RCC 7860 (cell line): ENCODE results near the gene TSR3.
A peak's percentile ranks its signal among the peaks of the same experiment; 100 is the strongest.

Source experiments
- DNase-seq: peaks from one replicate; pipeline ENCODE4 v3.0.0-alpha.2; 2015; ENCODE audit warnings: low spot score
- FAIRE-seq: peaks from 2 replicates; lab custom pipeline; 2012; peaks lifted over from hg19 to GRCh38; lab: Jason Lieb, UNC

TSR3 gene

DNA sequence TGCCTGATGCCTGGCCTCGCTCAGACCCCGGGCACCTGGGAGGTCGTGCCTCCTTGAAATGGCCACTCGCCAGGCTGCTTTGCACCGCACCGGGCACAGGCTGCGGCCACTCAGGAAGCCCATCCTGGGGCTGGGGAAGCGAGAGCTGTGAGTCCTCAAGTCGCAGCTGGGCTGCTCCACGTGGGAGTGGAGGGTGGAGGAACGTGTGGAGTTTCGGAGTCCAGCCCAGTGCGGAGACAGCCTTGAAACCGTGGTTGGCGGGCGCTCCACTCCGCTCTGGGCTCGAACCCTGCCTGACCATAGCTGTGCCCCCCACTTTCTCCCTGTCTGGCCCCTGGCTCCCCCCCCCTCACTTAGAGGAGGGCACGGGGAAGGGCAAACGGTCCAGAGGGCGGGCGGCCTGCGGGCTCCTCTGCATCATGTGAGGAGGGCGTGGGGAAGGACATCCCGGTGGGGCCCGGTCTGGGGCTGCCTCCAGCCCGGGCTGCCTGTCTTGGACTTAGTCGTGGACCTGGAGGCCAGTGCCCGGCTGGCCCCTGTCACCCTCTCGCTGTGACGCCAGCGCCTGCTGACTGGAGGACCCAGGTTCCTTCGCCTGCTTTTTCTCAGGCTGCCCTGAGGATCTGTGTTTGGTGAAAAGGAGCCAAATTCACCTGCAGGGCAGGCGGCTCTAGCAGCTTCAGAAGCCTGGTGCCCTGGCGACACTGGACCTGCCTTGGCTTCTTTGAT, 39.8 kb downstream of the TSR3 start:
- DNase-seq: no peak

DNA sequence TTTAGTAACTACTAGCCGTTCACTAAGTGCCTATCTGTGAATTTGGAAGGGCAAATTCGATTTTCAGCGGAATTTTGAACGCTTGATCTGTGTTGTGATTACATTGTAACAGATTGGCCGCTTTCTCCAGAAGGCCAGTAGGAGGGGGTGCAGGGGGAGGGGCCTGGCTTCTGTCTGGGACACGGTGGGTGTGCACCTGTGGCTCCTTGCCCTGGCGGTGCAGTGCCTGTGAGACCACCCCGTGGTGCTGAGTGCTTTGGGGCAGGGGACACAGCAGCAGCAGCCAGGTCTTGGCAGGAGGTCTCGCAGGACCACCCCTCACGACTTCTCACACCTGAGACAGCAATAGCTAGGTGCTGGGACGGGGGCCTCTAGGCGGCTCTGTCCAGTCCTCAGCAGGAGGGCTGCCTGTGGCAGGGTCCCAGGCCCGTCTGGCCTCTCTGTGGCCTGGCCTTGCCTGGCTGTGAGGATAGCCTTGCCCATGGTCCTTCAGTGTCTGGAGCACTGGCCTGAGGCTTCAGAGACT, 40.4 kb downstream of the TSR3 start:
- DNase-seq (no peak), FAIRE-seq (no peak)

More for the DNA sequence above, 39.8 kb downstream of the TSR3 start:
- no peak for FAIRE-seq

DNA sequence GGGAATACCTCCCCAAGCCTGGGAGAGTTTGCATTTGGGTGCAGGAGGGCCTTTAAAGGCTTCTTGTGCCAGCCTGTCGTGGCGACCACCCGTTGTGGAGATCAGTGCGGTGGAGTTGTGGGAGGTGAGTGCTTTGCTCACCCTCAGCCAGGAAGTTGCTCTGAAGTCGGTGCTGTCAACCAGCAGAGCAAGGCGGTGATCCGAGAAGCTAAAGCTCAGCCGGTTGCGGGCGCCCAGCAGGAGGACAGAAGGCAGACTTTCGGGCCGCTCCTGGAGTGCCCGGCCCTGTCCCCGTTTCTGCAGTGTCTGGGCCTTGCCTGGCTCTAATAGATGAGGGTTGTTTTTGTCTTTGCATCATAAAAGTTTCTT, 40.9 kb downstream of the TSR3 start:
- FAIRE-seq (no peak), DNase-seq (peak; percentile 16)

DNA sequence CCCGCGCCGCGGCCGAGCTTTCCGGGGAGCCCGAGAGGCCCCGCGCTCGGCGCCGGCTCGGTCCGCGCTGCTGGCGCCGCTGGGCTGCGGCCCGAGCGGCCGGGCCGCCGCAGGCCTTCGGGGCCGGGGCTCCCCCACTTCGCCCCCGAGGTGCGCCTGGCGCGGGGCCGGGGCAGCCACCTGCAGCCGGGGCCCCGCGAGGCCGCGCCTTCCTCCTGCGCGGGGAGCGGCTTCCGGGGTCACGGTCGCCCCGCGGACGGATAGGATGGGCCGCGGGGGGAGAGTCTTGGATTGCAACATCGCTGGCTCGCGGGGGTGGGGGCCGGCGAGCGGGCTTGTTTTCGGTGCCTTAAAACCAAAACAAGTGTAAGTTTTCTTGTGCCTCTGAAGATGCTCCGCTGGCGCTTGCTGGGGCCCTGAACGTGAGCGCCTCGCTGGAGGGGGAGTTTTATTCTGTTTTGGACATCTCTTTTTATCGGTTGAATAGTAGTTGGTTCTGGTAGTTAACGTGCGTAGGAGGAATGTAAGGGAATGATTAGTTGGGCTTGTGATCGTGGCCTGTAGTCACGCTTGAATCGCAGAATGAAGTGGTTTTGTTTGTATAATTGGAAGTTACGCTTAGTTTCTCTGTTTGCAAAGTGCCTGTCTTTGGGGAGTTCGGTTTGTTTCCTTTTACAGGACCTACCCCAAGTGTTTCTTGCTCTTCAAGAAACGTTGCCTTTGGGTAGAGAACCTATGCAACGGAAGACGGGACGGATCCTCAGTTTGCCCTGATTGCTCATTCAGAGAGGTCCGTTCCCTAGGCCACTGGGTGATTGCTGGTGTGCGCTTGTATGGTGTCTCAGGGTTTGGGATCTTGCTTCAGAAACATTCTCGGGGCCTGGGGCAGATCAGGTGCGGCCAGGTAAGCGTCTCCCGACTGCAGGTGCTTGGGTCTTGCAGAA, 41.5 kb downstream of the TSR3 start:
- DNase-seq: peak; percentile 4

GRCh38 chr16:1308977-1309885, 42.4 kb downstream of the TSR3 start, which contains the start of gene UBE2I:
UBE2I (plus strand) TSS chr16:1309636; CDS start chr16:1314031, 4,395 bp downstream.
- peak; percentile 61 for FAIRE-seq
- peak; percentile 91 for DNase-seq

More for the DNA sequence above, 41.5 kb downstream of the TSR3 start:
- no peak for FAIRE-seq

GRCh38 chr16:1308036-1308976, 43.4 kb downstream of the TSR3 start:
- FAIRE-seq (no peak), DNase-seq (peak; percentile 52)

- FAIRE-seq (no peak), DNase-seq (no peak)
Measured at GRCh38 chr16:1306334-1306733, 45.3 kb downstream of the TSR3 start.

GRCh38 chr16:1305823-1306222, 45.9 kb downstream of the TSR3 start:
- DNase-seq (no peak), FAIRE-seq (no peak)

DNA sequence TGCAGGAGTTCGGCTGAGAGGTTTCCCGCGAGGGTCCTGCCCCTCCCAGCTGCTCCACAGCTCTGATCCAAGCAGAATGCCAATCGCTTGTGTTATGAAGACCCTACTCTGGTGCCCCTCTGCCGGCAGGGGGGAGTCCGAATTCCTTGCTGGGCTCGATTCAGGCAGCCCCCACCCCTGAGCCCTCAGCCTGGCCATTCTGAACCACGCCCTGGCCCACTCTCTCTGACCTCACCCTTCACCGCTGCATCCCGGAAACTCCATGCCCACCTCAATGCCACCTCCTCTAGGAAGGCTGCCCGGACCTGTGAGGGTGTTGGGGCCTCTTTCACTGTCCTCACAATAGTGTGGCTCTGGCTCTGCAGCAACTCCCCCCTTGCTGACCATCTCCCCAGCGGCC, 50.1 kb downstream of the TSR3 start:
- no peak for FAIRE-seq
- DNase-seq: no peak

GRCh38 chr16:1300664-1301476, 50.8 kb downstream of the TSR3 start:
- DNase-seq: peak; percentile 13
- no peak for FAIRE-seq

DNA sequence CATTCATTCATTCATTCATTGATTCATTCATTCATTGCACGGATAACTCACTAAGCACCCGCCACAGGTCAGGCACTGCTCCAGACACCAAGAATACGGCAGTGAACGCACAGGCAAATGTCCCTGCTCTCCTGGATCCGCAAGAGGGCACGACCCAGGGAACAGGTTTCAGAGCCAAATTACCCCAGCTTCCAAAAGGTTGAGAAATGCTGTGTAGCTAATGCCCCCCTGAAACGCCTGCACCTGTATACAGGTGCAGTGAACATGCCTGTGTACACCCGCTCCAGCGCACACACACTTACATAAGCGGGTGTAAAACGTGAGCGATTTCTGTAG, 51.8 kb downstream of the TSR3 start:
- no peak for DNase-seq
- no peak for FAIRE-seq
